Naive B cell (primary cell): ENCODE data around the gene IKZF3. TPM values are rescaled to one million over a fixed set of nuclear protein-coding genes. Genes with fewer than 3 reads are reported as not detected.
"Not testable (repeated sequence)": the region's sequence is repeated elsewhere in the genome, so short reads cannot be mapped to it uniquely, and the experiment has no call there.

Source experiments
- ATAC-seq, 2 donors: fragments of 150-1000 bp; cut with Tn5 transposase; 2 replicates each; pipeline ENCODE4 v1.10.0; 2021; ENCODE audit warnings: low read depth in 2 of 2, mild to moderate bottlenecking in 2 of 2, moderate library complexity in 2 of 2
- DNase-seq: peaks from one replicate; pipeline ENCODE4 v3.0.0; 2022
- H3K27ac Mint-ChIP-seq, 6 donors: one replicate each; pipeline ENCODE4 v1.8.0; 2020 to 2022; ENCODE audit warnings: mild to moderate bottlenecking in 6 of 6, mixed read lengths in 6 of 6, moderate library complexity in 5 of 6, inconsistent platforms in 2 of 6
- H3K27me3 Mint-ChIP-seq, 3 donors: one replicate each; pipeline ENCODE4 v1.8.0; 2021 to 2022; ENCODE audit warnings: mixed read lengths in 3 of 3, mild to moderate bottlenecking in 1 of 3
- H3K36me3 Mint-ChIP-seq, 2 donors: one replicate each; pipeline ENCODE4 v1.8.0; 2020 to 2022; ENCODE audit warnings: mixed read lengths in 2 of 2, inconsistent platforms in 1 of 2, mild to moderate bottlenecking in 1 of 2
- H3K4me1 Mint-ChIP-seq, 3 donors: one replicate each; pipeline ENCODE4 v1.8.0; 2020 to 2022; ENCODE audit warnings: mixed read lengths in 3 of 3, inconsistent platforms in 1 of 3, mild to moderate bottlenecking in 1 of 3, moderate library complexity in 1 of 3
- H3K4me3 Mint-ChIP-seq, 8 donors: one replicate each; pipeline ENCODE4 v1.8.0; 2020 to 2022; ENCODE audit warnings: mild to moderate bottlenecking in 8 of 8, mixed read lengths in 8 of 8, moderate library complexity in 8 of 8, inconsistent platforms in 2 of 8
- H3K9me3 Mint-ChIP-seq, 7 donors: one replicate each; pipeline ENCODE4 v1.8.0; 2020 to 2022; ENCODE audit warnings: mixed read lengths in 7 of 7, mild to moderate bottlenecking in 5 of 7, inconsistent platforms in 2 of 7, moderate library complexity in 1 of 7
- polyA plus RNA-seq, 6 donors: library from polyadenylated mRNA; unstranded; fragments of 300-500 nt; fragmentation: Illumina TruSeq; gene quantifications; one replicate each; pipeline ENCODE4 v1.2.3, GENCODE V29; 2021; ENCODE audit warnings: low read depth in 6 of 6

Gene IKZF3
- polyA plus RNA-seq, result 100 to 1,000 TPM in 1 of 6 donors, 10 to 100 TPM in 4, under 1 TPM in 1; 0.75 to 127 (median 39.8) TPM

DNA sequence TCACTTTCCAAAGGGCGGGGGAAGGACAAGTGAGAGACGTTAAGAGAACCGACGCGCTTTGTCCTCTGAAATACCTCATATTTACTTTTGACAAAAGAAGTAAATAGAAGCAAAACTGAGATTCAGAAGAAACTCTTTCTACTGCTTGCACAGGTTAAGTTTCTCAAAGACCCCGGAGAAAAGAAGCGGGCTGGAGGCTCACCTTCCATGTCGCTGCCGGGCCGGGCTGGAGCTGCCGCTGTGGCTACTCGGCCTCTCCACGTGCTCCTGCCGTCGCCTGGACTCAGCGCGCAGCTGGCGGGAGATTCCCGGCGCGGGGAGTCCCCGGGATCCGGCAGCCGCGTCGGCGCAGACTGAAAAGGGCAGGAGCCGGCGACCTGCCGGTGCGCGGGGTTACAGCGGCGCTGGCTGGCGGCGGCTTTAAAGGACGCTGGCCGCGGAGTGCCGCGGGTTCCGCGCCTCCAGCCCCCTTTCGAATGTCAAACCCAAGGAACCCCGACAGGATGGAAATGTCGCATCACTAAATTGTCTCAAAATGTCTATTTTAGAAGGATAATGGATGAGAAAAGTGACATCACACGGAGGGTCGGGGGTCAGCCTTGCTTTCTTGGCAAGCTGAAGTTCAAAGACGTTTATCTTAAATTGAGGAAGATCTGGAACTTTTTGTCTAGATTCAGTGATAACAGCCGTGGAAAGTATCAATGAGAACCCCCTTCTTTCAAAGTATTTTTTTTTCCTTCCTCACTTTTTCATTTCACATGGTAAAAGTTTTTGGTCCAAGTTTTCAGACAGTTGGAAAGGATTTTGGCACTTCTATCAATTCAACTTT is at the start of gene IKZF3:
IKZF3 (minus strand) TSS at position 395 of the 829 bp plus-strand sequence; CDS start at position 209, 186 bp downstream.
- ATAC-seq (peak; percentile 77 to 78), DNase-seq (peak; percentile 79)
- H3K27me3 Mint-ChIP-seq, result no peaks in the 10 kb centered on the region
- H3K4me1 Mint-ChIP-seq, result peaks cover 51 to 54% (median 53%) of the 10 kb centered on the region in 3 donors
- peak within 1 kb of the TSS; percentile 89 to 99 (median 96) for H3K27ac Mint-ChIP-seq
- H3K9me3 Mint-ChIP-seq, result peaks cover 0 to 9% (median 2%) of the 10 kb centered on the region in 7 donors
- H3K36me3 Mint-ChIP-seq, result peaks cover 11 to 14% of the 10 kb centered on the region in 2 donors
- peak within 1 kb of the TSS; percentile 95 to 99 (median 97) for H3K4me3 Mint-ChIP-seq

DNA sequence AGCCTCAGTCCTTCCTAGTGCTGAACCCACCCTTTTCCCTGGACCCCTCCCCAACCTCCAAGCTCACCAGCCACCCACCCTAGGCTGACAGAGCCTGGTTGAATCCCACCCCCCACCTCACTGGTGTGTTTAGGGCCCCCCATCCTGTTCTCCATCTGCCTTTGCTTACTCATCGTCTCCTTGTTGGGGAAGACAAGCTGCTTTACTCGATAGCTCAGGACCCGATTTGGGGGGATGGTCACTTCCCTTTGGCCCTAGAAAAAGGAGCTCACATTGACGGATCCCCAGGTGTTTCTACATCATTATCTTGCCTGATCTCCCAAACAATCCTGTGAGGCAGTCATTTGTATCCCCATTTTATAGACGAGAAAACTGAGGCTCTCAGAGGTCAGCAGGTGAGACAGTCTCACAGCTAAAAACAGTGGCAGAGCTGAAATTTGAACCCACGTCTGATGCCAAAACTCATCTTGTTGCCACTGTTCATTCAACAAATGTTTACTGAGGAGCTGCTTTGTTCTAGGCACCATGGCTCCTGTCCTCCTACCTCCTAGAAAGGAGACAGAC is 44.8 kb upstream of the IKZF3 start:
- ATAC-seq (no peak), DNase-seq (no peak)
- H3K4me3 Mint-ChIP-seq, result no peak overlapping the region
- no peaks in the 10 kb centered on the region for H3K27me3 Mint-ChIP-seq
- peak overlapping the region in 1 of 6 donors; percentile 16 for H3K27ac Mint-ChIP-seq
- H3K9me3 Mint-ChIP-seq, result no peaks in the 10 kb centered on the region
- H3K36me3 Mint-ChIP-seq, result peaks cover 25 to 36% of the 10 kb centered on the region in 2 donors
- peaks cover 7 to 16% (median 15%) of the 10 kb centered on the region in 3 donors for H3K4me1 Mint-ChIP-seq

DNA sequence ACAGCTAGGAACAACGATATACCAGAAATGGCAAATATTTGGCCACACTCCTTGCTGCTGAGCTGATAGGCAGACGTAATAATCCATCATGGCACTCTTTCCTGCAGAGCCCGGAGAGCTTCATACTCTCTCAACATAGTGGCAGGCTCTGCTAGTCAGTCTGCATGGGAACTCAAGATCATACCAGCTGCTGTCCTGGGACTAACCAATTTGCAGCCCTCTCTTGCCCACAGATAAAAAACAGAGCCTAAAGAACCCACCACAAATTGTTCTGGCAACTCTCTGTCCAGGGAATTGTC is 40.8 kb upstream of the IKZF3 start:
- peak overlapping the region in 2 of 6 donors; percentile 9 to 41 for H3K27ac Mint-ChIP-seq

DNA sequence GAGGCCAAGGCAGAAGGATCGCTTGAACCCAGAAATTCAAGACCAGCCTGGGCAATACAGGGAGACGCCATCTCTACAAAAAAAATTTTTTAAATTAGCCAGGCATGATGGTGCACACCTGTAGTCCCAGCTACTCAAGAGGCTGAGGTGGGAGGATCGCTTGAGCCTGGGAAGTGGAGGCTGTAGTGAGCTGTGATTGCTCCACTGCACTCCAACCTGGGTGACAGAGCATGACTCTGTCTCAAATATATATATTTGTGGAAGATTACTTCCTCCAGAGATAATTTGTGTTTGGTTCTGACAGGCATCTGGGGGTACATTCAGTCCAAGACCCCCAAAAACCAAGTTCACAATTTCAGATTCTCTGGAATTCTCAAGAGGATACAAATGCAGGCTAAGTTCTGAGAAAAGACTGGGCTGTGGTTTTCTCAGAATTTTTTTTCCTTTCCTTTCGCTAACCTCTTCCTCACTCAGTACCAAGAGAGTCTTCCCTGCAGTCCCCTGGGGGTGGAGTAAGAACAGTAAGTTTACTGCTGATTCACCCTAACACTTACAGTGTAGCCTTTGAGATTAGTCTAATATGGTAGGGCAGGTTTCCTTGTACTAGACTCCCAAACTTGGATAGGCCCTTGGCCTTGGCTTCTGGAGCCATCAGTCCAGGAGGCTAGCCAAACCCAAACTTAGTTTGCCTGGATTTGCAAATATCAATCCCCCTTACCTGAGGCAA is 39.2 kb upstream of the IKZF3 start:
- H3K4me3 Mint-ChIP-seq, result peak overlapping the region in 2 of 8 donors; percentile 30 to 35
- DNase-seq (no peak), ATAC-seq (no peak)
- H3K4me1 Mint-ChIP-seq, result peaks cover 8 to 23% (median 19%) of the 10 kb centered on the region in 3 donors
- H3K27me3 Mint-ChIP-seq, result no peaks in the 10 kb centered on the region
- peak overlapping the region in 3 of 6 donors; percentile 38 to 52 (median 44) for H3K27ac Mint-ChIP-seq
- H3K36me3 Mint-ChIP-seq, result peaks cover 17 to 20% of the 10 kb centered on the region in 2 donors
- H3K9me3 Mint-ChIP-seq, result no peaks in the 10 kb centered on the region

More for the DNA sequence above, 40.8 kb upstream of the IKZF3 start:
- Mint-ChIP-seq H3K36me3 (peaks cover 20 to 25% of the 10 kb centered on the region in 2 donors), H3K4me1 (peaks cover 8 to 23% (median 19%) of the 10 kb centered on the region in 3 donors), H3K27me3 (no peaks in the 10 kb centered on the region), H3K4me3 (no peak overlapping the region), H3K9me3 (no peaks in the 10 kb centered on the region)
- ATAC-seq, result no peak
- DNase-seq, result no peak

DNA sequence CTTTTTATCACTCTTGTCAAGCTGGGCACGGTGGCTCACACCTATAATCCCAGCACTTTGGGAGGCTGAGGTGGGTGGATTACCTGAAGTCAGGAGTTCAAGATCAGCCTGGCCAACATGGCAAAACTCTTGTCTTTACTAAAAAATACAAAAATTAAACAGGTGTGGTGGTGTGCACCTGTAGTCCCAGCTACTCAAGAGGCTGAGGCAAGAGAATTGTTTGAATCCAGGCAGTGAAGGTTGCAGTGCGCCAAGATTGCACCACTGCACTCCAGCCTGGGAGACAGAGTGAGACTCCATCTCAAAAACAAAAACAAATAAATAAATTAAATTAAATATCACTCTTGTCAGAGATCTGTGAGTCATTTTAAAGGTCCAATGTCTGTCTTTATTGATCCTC is 37.9 kb upstream of the IKZF3 start:
- DNase-seq, H3K4me3 Mint-ChIP-seq, H3K27ac Mint-ChIP-seq, H3K27me3 Mint-ChIP-seq, ATAC-seq, H3K9me3 Mint-ChIP-seq: not testable (repeated sequence)
- H3K4me1 Mint-ChIP-seq, result peaks cover 8 to 21% (median 21%) of the 10 kb centered on the region in 3 donors
- H3K36me3 Mint-ChIP-seq, result peaks cover 14 to 25% of the 10 kb centered on the region in 2 donors

DNA sequence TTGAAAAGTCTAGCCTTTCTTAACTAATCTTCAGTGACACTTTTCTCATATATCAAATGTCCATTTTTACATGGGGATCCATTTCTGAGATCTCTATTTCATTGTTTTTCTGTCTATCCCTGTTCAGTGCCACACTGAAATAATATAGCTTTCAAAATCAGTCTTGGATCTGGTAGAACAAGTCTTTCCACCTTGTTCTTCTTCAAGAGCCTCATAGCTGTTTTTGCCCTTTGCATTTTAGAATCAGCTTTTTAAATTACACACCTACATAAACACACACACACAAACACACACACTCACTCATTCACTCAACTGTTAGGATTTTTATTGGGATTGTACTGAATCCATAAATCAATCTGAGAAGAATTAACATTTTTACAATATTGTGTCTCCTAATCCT is 35.1 kb upstream of the IKZF3 start:
- Mint-ChIP-seq H3K36me3 (peaks cover 0 to 6% of the 10 kb centered on the region in 2 donors), H3K27ac (no peak overlapping the region), H3K4me3 (no peak overlapping the region), H3K4me1 (peaks cover 13 to 26% (median 15%) of the 10 kb centered on the region in 3 donors), H3K27me3 (no peaks in the 10 kb centered on the region), H3K9me3 (no peaks in the 10 kb centered on the region)
- DNase-seq, result no peak
- ATAC-seq, result no peak

DNA sequence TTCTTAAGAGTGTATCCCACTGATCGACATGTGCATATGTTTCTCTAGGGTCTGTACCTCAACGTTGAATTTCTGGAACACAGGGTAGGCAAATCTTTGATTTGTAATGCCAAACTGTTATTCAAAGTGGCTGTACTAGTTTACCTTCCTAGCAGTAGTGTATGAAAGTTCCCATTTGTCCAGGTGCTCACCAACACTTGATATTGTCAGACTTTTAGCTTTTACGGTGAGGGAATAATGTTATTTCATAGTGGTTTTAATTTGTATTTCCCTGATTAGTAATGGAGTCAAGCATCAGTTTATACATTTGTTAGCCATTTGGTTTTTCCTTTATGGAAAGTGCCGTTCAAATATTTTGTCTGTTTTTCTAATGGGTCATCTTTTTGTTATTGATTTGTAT is 34.0 kb upstream of the IKZF3 start:
- Mint-ChIP-seq H3K36me3 (peaks cover 0 to 6% of the 10 kb centered on the region in 2 donors), H3K9me3 (no peaks in the 10 kb centered on the region), H3K27ac (peak overlapping the region in 1 of 6 donors; percentile 58), H3K4me1 (peaks cover 9 to 24% (median 12%) of the 10 kb centered on the region in 3 donors), H3K4me3 (no peak overlapping the region), H3K27me3 (no peaks in the 10 kb centered on the region)
- no peak for DNase-seq
- no peak for ATAC-seq

DNA sequence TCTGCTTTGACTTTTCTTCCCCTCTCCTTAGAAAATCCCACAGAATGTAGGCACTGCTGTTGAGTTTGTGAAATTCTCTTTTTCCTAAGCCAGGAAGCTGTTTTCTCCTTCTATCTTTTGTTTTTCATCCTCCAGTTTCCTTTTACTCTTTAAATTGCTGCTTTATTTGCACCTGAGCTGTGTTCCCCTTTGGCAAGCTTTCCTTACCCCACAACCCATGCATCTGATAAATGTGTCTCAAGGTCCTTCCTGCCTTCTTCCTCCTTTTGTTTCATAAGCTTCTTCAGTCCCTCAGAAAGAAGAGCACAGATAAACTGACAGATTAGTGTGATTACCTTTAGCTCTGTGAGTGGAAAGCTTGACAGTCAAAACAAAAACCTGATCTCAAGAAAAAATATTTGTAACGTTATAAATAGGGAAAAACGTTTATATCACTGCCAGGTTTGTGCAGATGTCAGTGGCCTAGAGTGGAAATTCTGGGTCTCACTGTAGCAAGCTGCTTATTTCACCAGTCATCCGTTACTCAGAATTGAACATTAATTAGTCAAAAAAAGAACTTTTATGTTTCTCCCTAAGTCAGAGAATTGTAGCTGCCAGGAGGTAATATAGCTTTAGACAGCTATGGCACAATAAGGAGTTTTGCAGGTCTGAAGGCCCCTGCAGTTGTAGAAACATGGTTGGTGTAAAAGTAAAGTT is 30.7 kb upstream of the IKZF3 start:
- ATAC-seq (peak in 1 of 2 donors; percentile 58), DNase-seq (peak; percentile 2)
- H3K27me3 Mint-ChIP-seq, result no peaks in the 10 kb centered on the region
- H3K9me3 Mint-ChIP-seq, result no peaks in the 10 kb centered on the region
- peaks cover 0 to 6% of the 10 kb centered on the region in 2 donors for H3K36me3 Mint-ChIP-seq
- H3K4me1 Mint-ChIP-seq, result peaks cover 12 to 37% (median 12%) of the 10 kb centered on the region in 3 donors
- peak overlapping the region; percentile 43 to 97 (median 65) for H3K27ac Mint-ChIP-seq
- H3K4me3 Mint-ChIP-seq, result peak overlapping the region in 4 of 8 donors; percentile 12 to 71 (median 24)

DNA sequence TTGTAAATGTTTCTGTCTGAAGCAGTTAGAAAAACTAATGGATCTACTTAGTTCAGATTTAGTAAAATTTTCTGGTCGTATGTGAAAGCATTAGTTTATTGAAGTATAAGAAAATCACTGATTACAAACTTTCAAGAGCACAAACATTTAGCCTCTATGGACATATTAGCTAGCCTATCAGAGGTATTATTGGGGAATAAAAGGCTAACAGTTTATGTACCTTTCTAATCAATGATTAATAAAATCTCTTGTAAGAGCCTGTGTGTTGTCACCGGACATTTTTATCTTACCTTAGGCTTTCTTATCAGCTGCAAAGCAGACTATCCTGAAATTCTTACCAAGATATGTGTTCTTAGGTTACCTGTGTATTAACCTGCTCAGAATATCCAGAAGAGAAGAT is 25.1 kb upstream of the IKZF3 start:
- Mint-ChIP-seq H3K4me1 (peaks cover 9 to 35% (median 11%) of the 10 kb centered on the region in 3 donors), H3K36me3 (no peaks in the 10 kb centered on the region), H3K9me3 (no peaks in the 10 kb centered on the region), H3K27ac (peak overlapping the region in 1 of 6 donors; percentile 9), H3K4me3 (no peak overlapping the region), H3K27me3 (no peaks in the 10 kb centered on the region)
- ATAC-seq, result no peak
- DNase-seq, result no peak

DNA sequence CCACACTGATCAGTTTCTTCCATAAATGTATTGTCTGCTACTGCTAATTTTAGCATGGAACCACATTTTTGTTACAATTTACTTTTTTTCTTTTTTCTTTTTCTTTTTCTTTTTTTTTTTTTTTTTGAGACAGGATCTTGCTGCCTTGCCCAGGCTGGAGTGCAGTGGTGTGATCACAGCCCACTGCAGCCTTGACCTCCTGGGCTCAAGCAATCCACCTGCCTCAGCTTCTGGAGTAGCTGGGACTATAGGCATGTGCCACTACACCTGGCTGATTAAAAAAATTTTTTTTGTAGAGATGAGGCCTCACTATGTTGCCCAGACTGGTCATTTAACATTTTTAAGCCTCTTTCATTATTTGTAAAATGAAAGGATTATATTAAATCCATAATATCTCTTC is 23.0 kb upstream of the IKZF3 start:
- Mint-ChIP-seq H3K36me3 (no peaks in the 10 kb centered on the region), H3K9me3 (no peaks in the 10 kb centered on the region), H3K27me3 (no peaks in the 10 kb centered on the region), H3K27ac (no peak overlapping the region), H3K4me1 (peaks cover 6 to 24% (median 11%) of the 10 kb centered on the region in 3 donors), H3K4me3 (no peak overlapping the region)
- DNase-seq (no peak), ATAC-seq (no peak)

DNA sequence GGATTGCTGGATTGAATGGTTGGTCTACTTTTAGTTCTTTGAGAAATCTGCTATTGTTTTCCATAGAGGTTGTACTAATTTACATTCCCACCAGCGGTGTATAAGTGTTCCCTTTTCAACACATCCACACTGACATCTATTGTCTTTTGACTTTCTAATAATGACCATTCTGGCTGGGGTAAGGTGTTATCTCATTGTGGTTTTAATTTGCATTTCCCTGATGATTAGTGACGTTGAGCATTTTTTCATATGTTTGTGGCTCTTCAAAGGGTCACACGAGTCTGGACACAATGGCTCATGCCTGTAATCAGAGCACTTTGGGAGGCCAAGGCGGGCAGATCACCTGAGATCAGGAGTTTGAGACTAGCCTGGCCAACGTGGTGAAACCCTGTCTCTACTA is 22.0 kb upstream of the IKZF3 start:
- H3K27ac Mint-ChIP-seq, result peak overlapping the region in 1 of 6 donors; percentile 44
- H3K9me3 Mint-ChIP-seq, H3K36me3 Mint-ChIP-seq, H3K4me3 Mint-ChIP-seq, ATAC-seq, H3K27me3 Mint-ChIP-seq, DNase-seq: not testable (repeated sequence)
- H3K4me1 Mint-ChIP-seq, result peaks cover 10 to 31% (median 14%) of the 10 kb centered on the region in 3 donors

DNA sequence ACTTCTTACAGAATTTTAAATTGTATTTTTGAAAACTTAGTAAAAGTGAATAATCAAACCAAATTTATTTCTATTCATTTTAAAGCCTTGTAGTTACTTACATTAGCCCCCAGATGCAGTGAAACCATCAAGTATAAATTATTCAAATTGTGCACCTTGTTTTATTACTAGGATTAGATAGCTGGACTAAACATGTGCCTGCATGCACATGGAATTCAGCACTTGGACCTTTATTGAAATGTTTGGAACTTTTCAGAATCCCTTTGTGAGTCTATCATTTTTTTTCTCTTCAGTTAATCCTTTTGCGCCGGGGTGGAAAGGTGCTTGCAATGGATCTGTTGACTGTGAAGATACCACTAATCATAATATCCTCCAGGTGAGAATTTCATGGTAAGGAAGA is 8.6 kb upstream of the IKZF3 start:
- H3K27ac Mint-ChIP-seq, result peak overlapping the region in 3 of 6 donors; percentile 47 to 92 (median 76)
- no peak for ATAC-seq
- H3K9me3 Mint-ChIP-seq, result peaks cover 0 to 9% (median 0%) of the 10 kb centered on the region in 7 donors
- no peak for DNase-seq
- H3K4me3 Mint-ChIP-seq, result peak overlapping the region in 7 of 8 donors; percentile 28 to 79 (median 65)
- H3K27me3 Mint-ChIP-seq, result no peaks in the 10 kb centered on the region
- H3K36me3 Mint-ChIP-seq, result no peaks in the 10 kb centered on the region
- peaks cover 19 to 55% (median 26%) of the 10 kb centered on the region in 3 donors for H3K4me1 Mint-ChIP-seq

DNA sequence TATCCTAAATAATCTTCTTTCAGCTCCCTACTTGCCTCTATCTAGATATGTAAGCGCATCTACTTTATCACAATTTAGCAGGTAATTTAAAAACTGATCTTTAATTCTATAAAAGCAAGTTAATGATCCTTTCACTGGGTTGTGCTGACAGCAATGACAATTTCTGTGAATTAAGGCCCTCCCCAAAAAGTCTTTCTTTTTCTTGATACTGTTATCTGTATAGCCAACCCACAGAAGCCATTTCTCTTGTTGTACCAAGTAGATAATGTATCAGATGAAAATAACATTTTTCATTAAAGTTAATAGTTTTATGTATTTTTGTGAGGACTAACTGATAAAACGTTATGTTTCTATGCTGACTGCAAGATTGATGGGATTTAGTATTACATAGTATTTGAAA is 7.7 kb upstream of the IKZF3 start:
- DNase-seq (no peak), ATAC-seq (no peak)
- peak overlapping the region in 3 of 6 donors; percentile 36 to 61 (median 54) for H3K27ac Mint-ChIP-seq
- peaks cover 0 to 9% (median 2%) of the 10 kb centered on the region in 7 donors for H3K9me3 Mint-ChIP-seq
- peaks cover 28 to 64% (median 35%) of the 10 kb centered on the region in 3 donors for H3K4me1 Mint-ChIP-seq
- peak overlapping the region in 1 of 8 donors; percentile 45 for H3K4me3 Mint-ChIP-seq
- H3K27me3 Mint-ChIP-seq, result no peaks in the 10 kb centered on the region
- H3K36me3 Mint-ChIP-seq, result no peaks in the 10 kb centered on the region
